HG03469 (cell line): ENCODE measurements around the gene OFD1.

Experiments used
- ATAC-seq: cut with Tn5 transposase; IDR thresholded peaks from one replicate; pipeline ENCODE4 v1.9.1; 2021; ENCODE audit warnings: mild to moderate bottlenecking, moderate library complexity, moderate number of reproducible peaks; ENCODE audit not compliant: unreplicated experiment

Gene OFD1

GRCh38 chrX:13790206-13791131 is 55.9 kb downstream of the OFD1 start:
- no peak for ATAC-seq

DNA sequence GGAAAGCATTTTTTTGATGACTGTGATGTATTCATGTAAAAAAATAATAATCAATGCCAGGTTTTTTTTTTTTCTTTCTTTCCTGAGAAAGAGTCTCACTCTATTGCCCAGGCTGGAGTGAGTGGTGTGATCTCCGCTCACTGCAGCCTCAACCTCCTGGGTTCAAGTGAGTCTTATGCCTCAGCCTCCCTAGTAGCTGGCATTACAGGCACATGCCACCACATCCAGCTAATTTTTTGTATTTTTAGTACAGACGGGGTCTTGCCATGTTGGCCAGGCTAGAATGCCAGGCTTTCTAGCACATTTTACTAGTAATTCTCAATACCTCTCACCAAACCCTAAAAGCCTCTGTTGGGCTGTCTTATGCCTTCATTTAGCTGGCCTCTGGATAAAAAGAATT is 56.6 kb downstream of the OFD1 start:
- no peak for ATAC-seq

DNA sequence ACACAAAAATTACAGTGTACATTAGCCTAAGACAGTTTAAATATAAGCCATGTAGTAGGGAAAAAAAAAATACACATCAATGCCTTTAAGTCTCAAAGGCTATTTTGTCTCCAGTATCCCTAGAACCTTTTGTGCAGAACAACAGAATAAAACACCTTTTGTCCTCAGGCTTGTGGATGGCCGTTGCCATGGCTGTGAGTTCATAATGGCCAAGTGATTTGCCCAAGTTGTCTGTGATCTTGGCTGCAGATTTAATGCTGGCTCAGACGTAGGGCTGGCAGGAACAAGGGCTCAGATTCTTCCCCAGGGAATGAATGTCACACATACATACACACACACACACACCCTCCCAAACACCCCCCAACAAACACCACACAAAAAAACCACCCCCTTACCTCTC is 57.0 kb downstream of the OFD1 start:
- no peak for ATAC-seq

- no peak for ATAC-seq
These were observed 59.3 kb downstream of the OFD1 start for GRCh38 chrX:13793897-13794296.

DNA sequence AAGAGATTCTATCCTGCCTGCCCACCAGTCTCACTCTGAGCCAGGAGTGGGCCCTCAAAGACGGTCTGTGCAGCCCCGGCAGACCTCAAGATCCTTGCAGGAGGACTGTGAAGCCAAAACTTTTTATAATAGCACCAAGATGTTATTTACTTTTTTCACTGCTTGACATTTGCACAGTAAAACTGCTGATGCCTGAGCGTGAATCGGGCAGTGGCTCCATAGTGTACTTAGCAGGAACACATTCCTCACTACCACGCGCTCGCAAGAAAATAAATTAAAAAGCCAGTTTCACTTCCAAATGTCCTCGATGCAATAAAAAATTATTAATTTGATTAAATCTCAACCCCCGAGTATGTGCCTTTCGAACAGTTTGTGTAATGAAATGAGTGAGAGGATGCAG is 59.9 kb downstream of the OFD1 start:
- no peak for ATAC-seq

DNA sequence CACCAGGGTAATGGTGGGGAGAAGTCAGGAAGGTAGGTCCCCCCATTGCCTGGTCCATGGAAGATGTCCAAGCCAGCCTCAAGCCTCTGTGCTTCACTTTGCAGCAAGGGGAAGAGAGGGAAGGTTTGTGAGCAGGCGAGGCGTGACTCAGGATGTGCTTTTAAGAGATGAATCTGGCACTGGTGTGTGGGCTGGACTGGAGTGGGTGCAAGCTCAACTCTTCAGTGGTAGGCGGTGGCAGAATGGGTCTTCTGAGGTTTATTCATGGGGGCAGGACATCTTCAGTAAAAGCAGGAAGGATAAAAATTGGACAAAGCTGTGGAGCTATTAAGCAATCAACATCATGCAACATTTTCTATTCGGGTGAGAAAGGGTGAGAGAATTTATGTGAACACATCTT is 63.0 kb downstream of the OFD1 start:
- no peak for ATAC-seq

DNA sequence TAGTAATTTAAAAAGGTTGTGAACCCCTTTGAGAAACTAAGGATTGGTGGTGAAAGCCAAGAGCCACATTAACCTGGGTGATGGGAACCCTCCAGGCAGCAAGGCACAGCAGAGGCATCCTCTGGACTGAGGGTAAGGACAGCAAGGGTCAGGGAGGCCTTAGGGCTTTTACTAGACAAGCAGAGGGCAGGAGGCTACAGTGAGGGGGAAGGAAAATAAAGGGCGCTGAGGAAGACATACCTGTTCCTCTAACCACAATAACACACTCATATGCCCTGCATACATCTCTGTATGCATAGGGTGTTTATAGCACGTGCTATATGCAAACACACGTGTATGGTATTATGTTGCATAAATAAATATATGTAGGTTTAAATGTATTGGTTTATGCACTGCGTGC is 63.6 kb downstream of the OFD1 start:
- ATAC-seq = no peak

DNA sequence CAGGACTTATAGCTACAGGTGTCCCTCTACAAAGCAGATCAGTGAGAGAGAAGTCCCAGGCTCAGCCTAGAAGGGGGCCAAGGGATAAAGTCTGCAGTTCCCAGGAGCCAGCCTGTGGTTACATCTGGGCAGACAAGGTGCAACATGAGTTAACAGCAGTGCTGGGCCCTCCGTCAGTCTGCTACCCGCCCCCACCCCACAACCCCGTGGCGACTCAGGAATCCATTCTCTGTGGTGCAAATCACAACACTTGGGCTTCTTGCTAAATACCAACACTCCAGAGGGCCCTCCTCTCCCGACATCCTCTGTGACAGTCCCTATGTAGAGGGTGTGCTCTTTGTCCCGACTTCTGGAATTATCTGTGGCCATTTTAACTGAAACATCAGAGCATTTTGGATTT is 68.6 kb downstream of the OFD1 start:
- ATAC-seq = no peak

- ATAC-seq = no peak
These were observed 70.7 kb downstream of the OFD1 start for GRCh38 chrX:13805241-13805640.

GRCh38 chrX:13808293-13808692 is 73.7 kb downstream of the OFD1 start:
- ATAC-seq = no peak

DNA sequence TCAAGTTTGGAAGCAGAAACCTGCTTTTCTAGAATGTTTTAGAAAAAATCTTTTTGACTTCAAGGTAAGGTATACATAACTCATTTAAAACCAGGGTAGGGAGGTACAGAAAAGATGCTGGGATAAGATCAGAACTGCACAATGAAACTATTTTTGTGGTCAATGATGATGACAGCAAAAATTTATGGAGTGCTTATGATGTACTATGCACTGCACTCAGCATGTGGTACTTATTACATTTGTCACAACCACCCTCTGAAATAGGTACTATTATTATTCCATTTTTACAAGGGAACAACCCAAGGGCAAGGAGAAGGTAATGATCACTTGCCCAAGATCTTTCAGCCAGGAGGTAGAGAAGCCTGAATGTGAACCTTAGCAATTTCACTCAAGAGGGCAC is 74.3 kb downstream of the OFD1 start:
- ATAC-seq = no peak

DNA sequence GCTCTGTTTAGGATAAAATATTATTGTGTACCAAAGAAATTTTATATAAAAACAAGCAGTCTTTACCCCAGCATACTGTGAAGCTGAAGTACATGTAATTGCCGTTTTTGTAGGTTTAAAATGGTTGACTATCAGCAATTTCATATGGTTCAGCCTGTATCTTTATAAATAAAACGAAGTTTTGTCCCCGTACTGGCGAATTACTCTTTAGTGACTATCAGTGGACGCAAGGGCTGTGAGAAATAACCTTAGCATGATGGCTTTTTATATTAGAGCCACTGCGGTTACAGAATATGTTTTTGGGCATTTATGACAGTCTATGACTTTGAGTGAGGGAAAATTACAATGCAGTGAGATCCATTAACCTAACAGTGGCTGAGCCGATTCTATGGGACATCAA is 81.1 kb downstream of the OFD1 start:
- no peak for ATAC-seq

GRCh38 chrX:13816176-13816575 is 81.6 kb downstream of the OFD1 start:
- ATAC-seq = no peak

GRCh38 chrX:13816643-13817627 is 82.4 kb downstream of the OFD1 start, which contains the start of gene GPM6B:
GPM6B (minus strand) TSS chrX:13817093; CDS start chrX:13816904, 189 bp downstream.
- no peak for ATAC-seq
